ENCODE results near the gene ATAD3C.

The ATAD3C gene

DNA sequence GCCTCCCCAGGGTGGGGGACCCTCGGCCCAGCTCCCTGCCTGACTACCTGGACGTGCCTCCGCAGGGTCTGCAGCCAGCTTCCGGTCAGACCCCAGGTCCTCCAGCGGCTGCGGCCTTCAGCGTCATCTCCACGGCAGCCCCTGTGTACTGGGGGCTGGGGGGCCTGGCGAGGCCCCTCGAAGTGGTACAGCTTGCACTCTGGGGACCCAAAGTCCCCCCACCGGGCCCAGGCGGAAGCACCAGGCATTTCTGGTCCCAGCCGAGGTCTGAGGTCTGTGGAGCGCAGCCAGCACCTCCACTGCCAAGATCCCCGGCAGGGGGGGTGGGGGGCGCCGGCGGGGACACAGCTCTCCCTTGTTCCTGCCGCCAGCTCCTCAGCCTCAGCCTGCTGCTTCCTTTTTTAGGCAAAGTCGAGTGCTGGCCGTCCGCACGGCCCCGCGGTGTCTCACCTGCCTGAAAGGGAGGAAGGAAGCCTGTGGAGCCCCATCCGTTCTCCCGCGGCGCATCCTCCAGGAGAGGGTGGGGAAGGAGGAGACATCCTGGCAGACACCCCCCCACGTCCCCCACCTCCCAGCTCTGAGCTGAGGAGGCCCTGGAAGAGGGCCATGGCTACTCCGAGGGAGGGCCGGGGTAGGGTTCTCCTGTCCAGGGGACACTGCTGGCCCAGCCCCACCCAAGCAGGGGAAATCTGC is 15.2 kb upstream of the ATAD3C start:
- no peak overlapping the region for H3K4me3 ChIP-seq (ENCODE audit: control insufficient read depth, low read depth, low read length)
- TF ChIP-seq, protein P1, sequence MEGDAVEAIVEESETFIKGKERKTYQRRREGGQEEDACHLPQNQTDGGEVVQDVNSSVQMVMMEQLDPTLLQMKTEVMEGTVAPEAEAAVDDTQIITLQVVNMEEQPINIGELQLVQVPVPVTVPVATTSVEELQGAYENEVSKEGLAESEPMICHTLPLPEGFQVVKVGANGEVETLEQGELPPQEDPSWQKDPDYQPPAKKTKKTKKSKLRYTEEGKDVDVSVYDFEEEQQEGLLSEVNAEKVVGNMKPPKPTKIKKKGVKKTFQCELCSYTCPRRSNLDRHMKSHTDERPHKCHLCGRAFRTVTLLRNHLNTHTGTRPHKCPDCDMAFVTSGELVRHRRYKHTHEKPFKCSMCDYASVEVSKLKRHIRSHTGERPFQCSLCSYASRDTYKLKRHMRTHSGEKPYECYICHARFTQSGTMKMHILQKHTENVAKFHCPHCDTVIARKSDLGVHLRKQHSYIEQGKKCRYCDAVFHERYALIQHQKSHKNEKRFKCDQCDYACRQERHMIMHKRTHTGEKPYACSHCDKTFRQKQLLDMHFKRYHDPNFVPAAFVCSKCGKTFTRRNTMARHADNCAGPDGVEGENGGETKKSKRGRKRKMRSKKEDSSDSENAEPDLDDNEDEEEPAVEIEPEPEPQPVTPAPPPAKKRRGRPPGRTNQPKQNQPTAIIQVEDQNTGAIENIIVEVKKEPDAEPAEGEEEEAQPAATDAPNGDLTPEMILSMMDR (conservative IDR thresholded peaks at IDR 0.05; ENCODE audit: control insufficient read depth, insufficient read depth, low read depth, low read length) = no peak
- no peak for DNase-seq (ENCODE audit: low read depth)

DNA sequence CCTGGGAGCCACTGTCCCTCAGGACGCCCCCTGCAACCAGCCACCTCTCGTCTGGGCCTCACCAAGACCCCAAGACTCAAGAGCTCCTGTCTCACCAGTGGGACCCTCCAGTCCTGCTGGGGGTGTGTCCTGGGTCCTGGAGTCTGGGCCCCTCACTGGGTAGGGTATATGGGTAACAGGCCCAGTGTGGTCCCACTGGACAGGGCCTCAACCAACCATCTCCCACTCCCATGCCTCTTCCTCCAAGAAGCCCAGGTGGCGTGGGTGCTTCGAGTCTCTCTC is 14.7 kb upstream of the ATAD3C start:
- DNase-seq (ENCODE audit: low read depth) = no peak
- TF ChIP-seq, protein P1 (conservative IDR thresholded peaks at IDR 0.05; ENCODE audit: control insufficient read depth, insufficient read depth, low read depth, low read length) = no peak
- H3K4me3 ChIP-seq (ENCODE audit: control insufficient read depth, low read depth, low read length) = no peak overlapping the region

DNA sequence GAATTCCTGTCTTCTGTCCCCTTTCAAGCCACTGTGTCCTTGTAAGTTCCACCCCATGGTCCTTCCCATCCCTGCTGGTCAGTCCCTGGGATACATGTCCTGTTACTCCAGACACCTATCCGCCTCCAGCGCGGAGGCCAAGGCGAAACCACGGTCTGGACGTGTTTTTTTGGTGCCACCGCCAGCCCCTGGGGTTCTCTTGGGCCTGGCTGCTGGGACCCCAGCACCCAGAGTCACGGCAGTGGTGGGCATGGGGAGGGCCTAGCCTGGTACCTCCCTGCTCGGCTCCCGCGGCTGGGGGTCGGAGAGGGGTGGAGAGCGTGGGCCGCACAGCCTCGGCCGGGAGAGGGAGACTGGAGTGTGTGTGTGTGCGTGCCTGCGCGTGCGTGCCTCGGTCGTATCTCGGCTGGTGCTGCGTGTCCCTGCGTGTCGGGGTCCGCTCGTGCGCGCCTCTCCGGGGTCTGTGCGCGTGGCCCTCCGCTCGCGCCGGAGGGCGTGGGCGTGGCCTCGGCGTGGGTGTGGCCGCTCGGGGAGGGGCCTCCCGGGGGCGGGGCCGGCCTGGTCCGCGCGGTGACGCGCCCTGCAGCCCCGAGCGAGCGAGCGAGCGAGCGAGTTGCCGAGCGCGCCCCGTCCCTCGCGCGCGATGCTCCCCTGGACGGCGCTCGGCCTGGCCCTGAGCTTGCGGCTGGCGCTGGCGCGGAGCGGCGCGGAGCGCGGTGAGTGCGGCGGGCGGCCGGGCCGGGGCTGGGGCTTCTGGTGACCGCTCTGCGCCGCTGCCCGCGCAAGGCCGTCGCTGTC is 14.2 kb upstream of the ATAD3C start, which contains the start of gene VWA1:
TSS of gene VWA1 (plus strand) at position 585 of the 798 bp plus-strand sequence. CDS start at position 644, 59 bp downstream.
- peak within 1 kb of the TSS; percentile 16 for H3K4me3 ChIP-seq (ENCODE audit: control insufficient read depth, low read depth, low read length)
- peak; percentile 45 for DNase-seq (ENCODE audit: low read depth)
- TF ChIP-seq, protein P1 (conservative IDR thresholded peaks at IDR 0.05; ENCODE audit: control insufficient read depth, insufficient read depth, low read depth, low read length) = no peak

DNA sequence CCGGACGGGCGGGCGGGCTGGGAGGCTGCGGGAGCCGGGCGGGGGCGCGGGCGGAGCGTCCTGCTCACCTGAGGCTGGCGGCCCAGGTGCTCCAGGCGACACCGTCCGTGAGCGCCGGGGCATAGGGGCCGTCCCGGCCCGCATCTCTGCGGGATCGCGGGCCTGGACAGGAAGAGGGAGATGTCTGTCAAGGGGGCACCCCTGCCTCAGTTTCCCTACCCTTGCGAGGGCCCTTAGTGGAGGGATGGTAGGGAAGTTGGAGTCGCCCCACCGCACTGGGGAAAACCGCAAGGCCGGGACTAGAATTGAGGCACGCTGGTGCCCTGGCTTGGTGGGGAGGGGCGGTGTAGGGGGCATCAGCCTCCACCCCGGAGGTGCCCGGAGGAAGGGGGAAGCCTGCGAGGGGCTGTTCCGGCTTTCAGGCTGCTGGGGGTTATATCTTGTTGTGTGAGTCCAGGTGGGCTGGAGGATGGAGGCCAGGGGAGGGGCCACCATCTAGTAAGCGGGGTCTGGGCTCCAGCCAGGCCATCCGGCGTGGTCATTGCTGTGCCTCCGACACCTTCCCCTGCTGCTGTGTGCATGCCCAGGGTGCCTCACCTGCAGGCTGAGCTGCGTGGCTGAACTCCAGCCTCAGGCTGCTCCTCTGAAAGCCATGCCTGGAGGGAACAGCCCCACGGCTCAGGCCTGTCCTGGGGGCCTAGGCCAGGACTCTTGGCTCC is 13.4 kb upstream of the ATAD3C start:
- TF ChIP-seq, protein P1 (conservative IDR thresholded peaks at IDR 0.05; ENCODE audit: control insufficient read depth, insufficient read depth, low read depth, low read length) = no peak
- peak overlapping the region; percentile 16 for H3K4me3 ChIP-seq (ENCODE audit: control insufficient read depth, low read depth, low read length)
- DNase-seq (ENCODE audit: low read depth) = no peak

DNA sequence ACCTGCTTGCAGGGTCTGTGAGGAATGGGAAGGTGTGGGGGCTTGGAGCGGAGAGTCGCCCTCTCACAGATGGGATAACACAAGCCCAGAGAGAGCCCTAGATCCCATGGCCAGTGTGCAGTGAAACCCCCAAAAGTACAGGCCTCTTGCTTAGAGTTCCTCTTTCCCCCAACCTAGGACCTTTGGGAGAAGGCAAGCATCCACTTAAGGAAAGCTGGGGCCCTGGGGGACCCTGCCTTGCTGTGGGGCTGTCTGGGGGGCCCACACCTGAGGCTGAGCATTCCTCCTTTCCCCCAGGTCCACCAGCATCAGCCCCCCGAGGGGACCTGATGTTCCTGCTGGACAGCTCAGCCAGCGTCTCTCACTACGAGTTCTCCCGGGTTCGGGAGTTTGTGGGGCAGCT is 12.9 kb upstream of the ATAD3C start:
- DNase-seq (ENCODE audit: low read depth) = no peak

More for the DNA sequence above, 12.9 kb upstream of the ATAD3C start:
- H3K4me3 ChIP-seq (ENCODE audit: control insufficient read depth, low read depth, low read length) = no peak overlapping the region
- TF ChIP-seq, protein P1 (conservative IDR thresholded peaks at IDR 0.05; ENCODE audit: control insufficient read depth, insufficient read depth, low read depth, low read length) = no peak
